ENCODE results near the gene SESN3. TPM values are rescaled to one million over a fixed set of nuclear protein-coding genes. Genes with fewer than 3 reads are reported as not detected.
A peak's percentile ranks its signal among the peaks of the same experiment; 100 is the strongest.

SESN3 gene
- total RNA-seq, 1 experiment from 2014 or later = 36.8 TPM

- no peak overlapping the region for H3K56ac ChIP-seq (ENCODE audit: insufficient read length, low read depth, low read length)
- H3K23me2 ChIP-seq (ENCODE audit: insufficient read length, low read depth, low read length, poor library complexity, severe bottlenecking) = peaks cover 16% of the 10 kb centered on the region
- H2BK12ac ChIP-seq (ENCODE audit: insufficient read length, low read depth, low read length) = no peak overlapping the region
- peak overlapping the region; percentile 69 to 84 for H3K4me3 Mint-ChIP-seq
- peak overlapping the region in 2 of 3 experiments; percentile 84 to 94; a peak in 4 of 7 replicates for H3K27ac Mint-ChIP-seq
- H4K5ac ChIP-seq (ENCODE audit: insufficient read length, low read depth, low read length) = no peak overlapping the region
- H2BK20ac ChIP-seq (ENCODE audit: low read depth, low read length, poor library complexity, severe bottlenecking) = no peak overlapping the region
- H3K4me1 Mint-ChIP-seq = peaks cover 8 to 11% of the 10 kb centered on the region in 2 experiments
- peak overlapping the region; percentile 1 for H3K9ac ChIP-seq (ENCODE audit: extremely low read depth, insufficient read length, low read length)
- peaks cover 24% of the 10 kb centered on the region for H3K27me3 ChIP-seq (ENCODE audit: insufficient read depth, low read length)
- no peaks in the 10 kb centered on the region for H3K79me1 ChIP-seq (ENCODE audit: insufficient read depth, low read depth, low read length, poor library complexity, severe bottlenecking)
- H2BK120ac ChIP-seq (ENCODE audit: low read depth, low read length, poor library complexity, severe bottlenecking) = no peak overlapping the region
- H3K4ac ChIP-seq (ENCODE audit: low read depth, low read length) = no peak overlapping the region
- H3K9me3 Mint-ChIP-seq = no peaks in the 10 kb centered on the region; a peak in 3 of 5 replicates
- H4K91ac ChIP-seq (ENCODE audit: insufficient read length, low read depth, low read length) = no peak overlapping the region
- no peaks in the 10 kb centered on the region for H3K4me1 ChIP-seq (ENCODE audit: insufficient read depth, low read length)
- no peak overlapping the region for H2AK5ac ChIP-seq (ENCODE audit: insufficient read length, low read length)
- no peaks in the 10 kb centered on the region for H4K20me1 ChIP-seq (ENCODE audit: control insufficient read depth, insufficient read depth, insufficient read length)
- no peaks in the 10 kb centered on the region for H3K9me3 ChIP-seq (ENCODE audit: control insufficient read depth, low read depth, low read length)
- H3K36me3 Mint-ChIP-seq (ENCODE audit: insufficient read depth in 1 of 3, low read depth in 3 of 3) = peaks cover 0 to 3% (median 2%) of the 10 kb centered on the region in 3 experiments; a peak in 1 of 7 replicates
- H2BK5ac ChIP-seq (ENCODE audit: insufficient read length, low read length) = no peak overlapping the region
- H3K79me2 ChIP-seq (ENCODE audit: insufficient read depth, low read length) = no peaks in the 10 kb centered on the region
- H3K27me3 Mint-ChIP-seq (ENCODE audit: low read depth) = peaks cover 56% of the 10 kb centered on the region
- peak; percentile 96 for DNase-seq
- no peak overlapping the region for H4K8ac ChIP-seq (replicated peaks; ENCODE audit: insufficient read length, low read depth, low read length)
- H3K27ac ChIP-seq (ENCODE audit: insufficient read length, low read depth, low read length) = no peak overlapping the region
- peak overlapping the region; percentile 74 for H3K18ac ChIP-seq (ENCODE audit: insufficient read length, low read depth, low read length)
- H3K23ac ChIP-seq (ENCODE audit: insufficient read length, low read depth, low read length) = no peak overlapping the region
- WGBS (ENCODE audit: extremely low coverage, insufficient read length, low lambda C conversion rate) = no CpG with 5 or more reads among the region's 55 CpGs
- H2AFZ ChIP-seq (ENCODE audit: low read length) = no peak overlapping the region
- H2BK15ac ChIP-seq (ENCODE audit: low read depth, low read length) = no peak overlapping the region
- peak; percentile 69 for TF ChIP-seq CTCF (conservative IDR thresholded peaks at IDR 0.05)
- peak overlapping the region; percentile 80 for H3K4me2 ChIP-seq (ENCODE audit: insufficient read depth, insufficient read length, low read length)
- no peak overlapping the region for H3T11ph ChIP-seq (ENCODE audit: low read length)
- H3K14ac ChIP-seq (ENCODE audit: insufficient read depth, low read length) = peak overlapping the region; percentile 72
These were observed 79.9 kb downstream of the SESN3 start for GRCh38 chr11:95150956-95151684.

All from H9 (cell line).